Panc1 (cell line): ENCODE measurements around the gene GPD2.

ENCODE experiments used
- CTCF ChIP-seq: fragments of 450-650 bp; IDR thresholded peaks from 2 replicates; pipeline ENCODE4 v1.5.1; 2017; ENCODE audit warnings: mild to moderate bottlenecking
- POLR2AphosphoS5 ChIP-seq: IDR thresholded peaks from 2 replicates; pipeline ENCODE4 v1.6.1; 2012; ENCODE audit warnings: mild to moderate bottlenecking, low read depth, low read length, moderate library complexity
- REST ChIP-seq, 2 experiments: IDR thresholded peaks; 2 replicates each; pipeline ENCODE4 v1.6.1; 2011 to 2012; ENCODE audit warnings: low read depth in 2 of 2, control low read depth in 1 of 2, low read length in 1 of 2, mild to moderate bottlenecking in 1 of 2, moderate library complexity in 1 of 2; ENCODE audit not compliant: insufficient read depth in 1 of 2
- SIN3A ChIP-seq: IDR thresholded peaks from 2 replicates; pipeline ENCODE4 v1.6.1; 2012; ENCODE audit warnings: low read depth, mild to moderate bottlenecking, low read length, moderate library complexity, borderline replicate concordance; ENCODE audit not compliant: insufficient read depth
- TCF7L2 ChIP-seq: IDR thresholded peaks from 2 replicates; pipeline ENCODE4 v1.6.1; 2011; ENCODE audit warnings: mild to moderate bottlenecking, low read depth, low read length, inconsistent platforms

- TF ChIP-seq CTCF (no peak), TCF7L2 (no peak), REST (IDR thresholded peaks at IDR 0.05; ENCODE audit: insufficient read depth in 1 of 2, low read depth in 2 of 2, low read length in 1 of 2) (no peak), POLR2AphosphoS5 (no peak), SIN3A (no peak)
Observed at GRCh38 chr2:156600196-156600595, 164.0 kb downstream of the GPD2 start.
